GM15510 (cell line): Measurements from ENCODE around the gene ZBTB7C.

ENCODE experiments used
- POLR2A ChIP-seq: IDR thresholded peaks from 3 replicates; pipeline ENCODE4 v1.6.1; 2011; ENCODE audit warnings: borderline replicate concordance; ENCODE audit not compliant: insufficient read length; ENCODE audit errors: extremely low read depth

The ZBTB7C gene

GRCh38 chr18:47996091-47996541 is 413.1 kb downstream of the ZBTB7C start:
- no peak for TF ChIP-seq POLR2A

GRCh38 chr18:47995654-47996053 is 413.5 kb downstream of the ZBTB7C start:
- no peak for TF ChIP-seq POLR2A

- no peak for TF ChIP-seq POLR2A
Observed at GRCh38 chr18:47993409-47993808, 415.8 kb downstream of the ZBTB7C start.

GRCh38 chr18:47992976-47993375 is 416.2 kb downstream of the ZBTB7C start:
- TF ChIP-seq POLR2A, result no peak

GRCh38 chr18:47992266-47992665 is 416.9 kb downstream of the ZBTB7C start:
- TF ChIP-seq POLR2A, result no peak

- no peak for TF ChIP-seq POLR2A
Observed at GRCh38 chr18:47990981-47991380, 418.2 kb downstream of the ZBTB7C start.

- no peak for TF ChIP-seq POLR2A
Observed at GRCh38 chr18:47987388-47987699, 421.8 kb downstream of the ZBTB7C start.

- no peak for TF ChIP-seq POLR2A
Observed at GRCh38 chr18:47986620-47987387, 422.4 kb downstream of the ZBTB7C start.

GRCh38 chr18:47985866-47986265 is 423.3 kb downstream of the ZBTB7C start:
- no peak for TF ChIP-seq POLR2A

- no peak for TF ChIP-seq POLR2A
Observed at GRCh38 chr18:47984991-47985390, 424.2 kb downstream of the ZBTB7C start.

GRCh38 chr18:47983946-47984345 is 425.2 kb downstream of the ZBTB7C start:
- no peak for TF ChIP-seq POLR2A

GRCh38 chr18:47983055-47983454 is 426.1 kb downstream of the ZBTB7C start:
- no peak for TF ChIP-seq POLR2A

GRCh38 chr18:47981830-47982229 is 427.4 kb downstream of the ZBTB7C start:
- TF ChIP-seq POLR2A, result no peak

- no peak for TF ChIP-seq POLR2A
Observed at GRCh38 chr18:47981320-47981719, 427.9 kb downstream of the ZBTB7C start.

- TF ChIP-seq POLR2A, result no peak
Observed at GRCh38 chr18:47979611-47980200, 429.5 kb downstream of the ZBTB7C start.

- no peak for TF ChIP-seq POLR2A
Observed at GRCh38 chr18:47978603-47979002, 430.6 kb downstream of the ZBTB7C start.
